PFSK-1 (cell line): ENCODE measurements around the gene MDN1.

ENCODE experiments used
- FOXP2 ChIP-seq: optimal IDR thresholded peaks from 2 replicates; pipeline ENCODE3; 2011; ENCODE audit warnings: borderline replicate concordance, control low read depth, inconsistent platforms; ENCODE audit not compliant: insufficient read depth; ENCODE audit errors: extremely low read length, extremely low read depth
- POLR2AphosphoS5 ChIP-seq: IDR thresholded peaks from 2 replicates; pipeline ENCODE4 v1.6.1; 2012; ENCODE audit warnings: low read depth, mild to moderate bottlenecking, control low read depth, low read length, moderate library complexity
- SIN3A ChIP-seq: IDR thresholded peaks from 2 replicates; pipeline ENCODE4 v1.6.1; 2012; ENCODE audit warnings: mild to moderate bottlenecking, low read length, moderate library complexity, borderline replicate concordance; ENCODE audit not compliant: insufficient read depth
- TAF1 ChIP-seq: IDR thresholded peaks from 2 replicates; pipeline ENCODE4 v1.6.1; 2012; ENCODE audit warnings: low read length, control low read depth, borderline replicate concordance; ENCODE audit not compliant: insufficient read depth
- TF ChIP-seq, protein P1 (sequence below), 2 experiments: IDR thresholded peaks; 2 replicates each; pipeline versions ENCODE4 v1.6.1 to v1.8.0; 2011 to 2012; ENCODE audit warnings: low read depth in 2 of 2, low read length in 2 of 2, control low read depth in 1 of 2, inconsistent platforms in 1 of 2, mild to moderate bottlenecking in 1 of 2, moderate library complexity in 1 of 2; ENCODE audit not compliant: insufficient read depth in 1 of 2

The MDN1 gene

DNA sequence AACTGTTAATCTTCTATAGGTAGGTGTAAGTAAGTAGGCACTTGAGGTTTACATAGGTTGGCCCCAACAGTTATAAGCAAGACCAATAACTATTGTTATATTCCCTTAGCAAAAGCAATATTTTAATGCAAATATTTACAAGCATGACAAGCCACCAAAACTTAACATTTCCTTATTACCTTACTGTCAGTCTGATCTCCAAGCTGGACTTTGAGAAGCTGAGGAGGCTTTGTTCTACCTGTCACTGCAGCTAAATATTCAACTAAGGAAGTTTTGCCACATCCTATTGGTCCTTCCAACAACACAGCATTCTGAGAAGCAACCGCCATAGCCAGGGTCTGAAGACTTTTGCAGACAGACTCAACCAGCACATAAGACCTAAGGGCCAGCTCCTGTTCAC lies 29.6 kb downstream of the MDN1 start:
- TF ChIP-seq FOXP2 = no peak
- no peak for TF ChIP-seq SIN3A
- no peak for TF ChIP-seq TAF1
- TF ChIP-seq, protein P1, sequence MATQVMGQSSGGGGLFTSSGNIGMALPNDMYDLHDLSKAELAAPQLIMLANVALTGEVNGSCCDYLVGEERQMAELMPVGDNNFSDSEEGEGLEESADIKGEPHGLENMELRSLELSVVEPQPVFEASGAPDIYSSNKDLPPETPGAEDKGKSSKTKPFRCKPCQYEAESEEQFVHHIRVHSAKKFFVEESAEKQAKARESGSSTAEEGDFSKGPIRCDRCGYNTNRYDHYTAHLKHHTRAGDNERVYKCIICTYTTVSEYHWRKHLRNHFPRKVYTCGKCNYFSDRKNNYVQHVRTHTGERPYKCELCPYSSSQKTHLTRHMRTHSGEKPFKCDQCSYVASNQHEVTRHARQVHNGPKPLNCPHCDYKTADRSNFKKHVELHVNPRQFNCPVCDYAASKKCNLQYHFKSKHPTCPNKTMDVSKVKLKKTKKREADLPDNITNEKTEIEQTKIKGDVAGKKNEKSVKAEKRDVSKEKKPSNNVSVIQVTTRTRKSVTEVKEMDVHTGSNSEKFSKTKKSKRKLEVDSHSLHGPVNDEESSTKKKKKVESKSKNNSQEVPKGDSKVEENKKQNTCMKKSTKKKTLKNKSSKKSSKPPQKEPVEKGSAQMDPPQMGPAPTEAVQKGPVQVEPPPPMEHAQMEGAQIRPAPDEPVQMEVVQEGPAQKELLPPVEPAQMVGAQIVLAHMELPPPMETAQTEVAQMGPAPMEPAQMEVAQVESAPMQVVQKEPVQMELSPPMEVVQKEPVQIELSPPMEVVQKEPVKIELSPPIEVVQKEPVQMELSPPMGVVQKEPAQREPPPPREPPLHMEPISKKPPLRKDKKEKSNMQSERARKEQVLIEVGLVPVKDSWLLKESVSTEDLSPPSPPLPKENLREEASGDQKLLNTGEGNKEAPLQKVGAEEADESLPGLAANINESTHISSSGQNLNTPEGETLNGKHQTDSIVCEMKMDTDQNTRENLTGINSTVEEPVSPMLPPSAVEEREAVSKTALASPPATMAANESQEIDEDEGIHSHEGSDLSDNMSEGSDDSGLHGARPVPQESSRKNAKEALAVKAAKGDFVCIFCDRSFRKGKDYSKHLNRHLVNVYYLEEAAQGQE (IDR thresholded peaks at IDR 0.05; ENCODE audit: insufficient read depth in 1 of 2, low read depth in 2 of 2, low read length in 2 of 2) = no peak
- no peak for TF ChIP-seq POLR2AphosphoS5

DNA sequence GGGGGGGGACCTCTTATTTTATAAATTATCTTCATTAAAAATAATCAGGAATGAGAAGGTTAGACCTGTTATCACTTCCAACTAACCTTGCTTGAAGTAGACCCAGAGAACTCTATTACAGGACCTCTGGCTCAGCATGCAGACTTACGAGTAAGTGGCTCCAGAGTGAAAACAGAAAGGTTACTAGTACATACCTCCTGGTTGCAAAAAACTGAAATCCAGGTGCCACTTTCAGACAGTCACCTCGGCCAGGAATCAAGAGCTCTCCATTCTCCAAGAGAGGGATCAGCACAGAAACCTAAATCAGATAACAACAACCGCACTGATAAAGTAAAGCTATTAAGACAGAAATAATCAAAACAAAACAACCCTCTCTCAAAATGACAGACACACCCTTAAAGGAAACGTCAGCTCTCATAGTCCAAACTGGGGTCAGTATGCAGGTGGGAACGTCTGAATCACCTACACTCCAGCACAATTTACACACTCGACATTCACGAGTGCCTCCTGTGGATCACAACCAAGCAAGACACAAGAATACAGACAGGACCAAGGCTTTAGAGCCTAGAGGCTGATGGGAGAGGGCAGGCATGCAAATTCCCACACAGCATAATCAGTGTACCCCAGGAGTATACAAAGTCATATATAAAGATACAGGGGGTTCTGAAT lies 31.8 kb downstream of the MDN1 start:
- TF ChIP-seq FOXP2 = no peak
- no peak for TF ChIP-seq POLR2AphosphoS5
- TF ChIP-seq, protein P1 (IDR thresholded peaks at IDR 0.05; ENCODE audit: insufficient read depth in 1 of 2, low read depth in 2 of 2, low read length in 2 of 2) = no peak
- no peak for TF ChIP-seq TAF1

DNA sequence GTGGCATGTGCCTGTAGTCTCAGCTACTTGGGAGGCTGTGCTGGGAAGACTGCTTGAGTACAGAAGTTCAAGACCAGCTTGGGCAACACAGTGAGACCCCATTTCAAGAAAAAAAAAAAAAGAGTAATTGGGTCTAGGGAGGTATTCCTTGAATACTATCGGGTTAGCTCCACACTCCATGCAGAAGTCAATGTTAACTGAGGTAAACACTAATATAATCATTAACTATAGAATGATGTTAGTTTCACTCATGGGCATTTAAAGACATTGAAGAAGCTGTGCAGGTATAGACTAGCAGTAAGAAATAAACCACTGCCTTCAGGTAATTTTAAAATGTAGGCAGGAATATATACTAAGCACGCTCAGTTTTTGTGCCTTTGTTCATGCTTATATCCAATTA lies 32.6 kb downstream of the MDN1 start:
- TF ChIP-seq, protein P1 (IDR thresholded peaks at IDR 0.05; ENCODE audit: insufficient read depth in 1 of 2, low read depth in 2 of 2, low read length in 2 of 2) = no peak
- no peak for TF ChIP-seq FOXP2
- no peak for TF ChIP-seq TAF1

DNA sequence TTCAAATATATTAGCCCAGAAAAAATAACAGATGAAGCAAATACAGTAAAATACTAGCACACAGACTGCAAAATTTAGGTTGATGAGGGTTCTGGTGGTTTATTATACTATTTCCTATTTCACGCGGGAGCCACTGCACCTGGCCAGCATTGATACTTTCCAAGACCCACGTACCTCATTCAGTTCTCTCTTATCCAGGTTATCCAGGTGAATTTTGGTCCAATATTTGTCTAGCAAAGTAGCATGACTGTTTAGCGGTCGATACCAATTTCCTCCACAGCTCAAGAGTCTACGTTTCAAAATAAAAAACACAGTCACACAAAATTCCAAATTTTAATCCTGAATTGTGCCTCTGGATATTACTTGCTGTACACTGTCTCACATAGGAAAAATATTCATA lies 34.8 kb downstream of the MDN1 start:
- TF ChIP-seq POLR2AphosphoS5 (no peak), TAF1 (no peak), FOXP2 (no peak), SIN3A (no peak)
- TF ChIP-seq, protein P1 (IDR thresholded peaks at IDR 0.05; ENCODE audit: insufficient read depth in 1 of 2, low read depth in 2 of 2, low read length in 2 of 2) = no peak

DNA sequence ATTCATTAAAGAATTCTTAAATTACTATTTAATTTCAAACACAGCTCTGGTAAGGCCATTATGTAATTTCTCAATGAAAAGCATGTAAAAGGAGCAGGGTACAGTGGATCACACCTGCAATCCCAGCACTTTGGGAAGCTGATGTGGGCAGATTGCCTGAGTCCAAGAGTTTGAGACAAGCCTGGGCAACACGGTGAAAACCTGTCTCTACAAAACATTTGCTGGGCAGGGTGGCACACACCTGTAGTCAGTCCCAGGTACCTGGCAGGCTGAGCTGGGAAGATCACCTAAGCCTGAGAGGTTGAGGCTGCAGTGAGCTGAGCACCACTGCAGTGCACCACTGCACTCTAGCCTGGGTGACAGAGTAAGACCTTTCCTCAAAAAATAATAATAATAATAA lies 37.4 kb downstream of the MDN1 start:
- TF ChIP-seq, protein P1 (IDR thresholded peaks at IDR 0.05; ENCODE audit: insufficient read depth in 1 of 2, low read depth in 2 of 2, low read length in 2 of 2) = no peak
- TF ChIP-seq TAF1 = no peak
